CD4-positive, alpha-beta T cell treated with Interleukin-4 for 1 hour (primary cell): Measurements from ENCODE around the gene AIF1.

Experiments
- DNase-seq, 2 donors: peaks; one replicate each; pipeline ENCODE4 v3.0.0-alpha.2; 2020 to 2022

The AIF1 gene

DNA sequence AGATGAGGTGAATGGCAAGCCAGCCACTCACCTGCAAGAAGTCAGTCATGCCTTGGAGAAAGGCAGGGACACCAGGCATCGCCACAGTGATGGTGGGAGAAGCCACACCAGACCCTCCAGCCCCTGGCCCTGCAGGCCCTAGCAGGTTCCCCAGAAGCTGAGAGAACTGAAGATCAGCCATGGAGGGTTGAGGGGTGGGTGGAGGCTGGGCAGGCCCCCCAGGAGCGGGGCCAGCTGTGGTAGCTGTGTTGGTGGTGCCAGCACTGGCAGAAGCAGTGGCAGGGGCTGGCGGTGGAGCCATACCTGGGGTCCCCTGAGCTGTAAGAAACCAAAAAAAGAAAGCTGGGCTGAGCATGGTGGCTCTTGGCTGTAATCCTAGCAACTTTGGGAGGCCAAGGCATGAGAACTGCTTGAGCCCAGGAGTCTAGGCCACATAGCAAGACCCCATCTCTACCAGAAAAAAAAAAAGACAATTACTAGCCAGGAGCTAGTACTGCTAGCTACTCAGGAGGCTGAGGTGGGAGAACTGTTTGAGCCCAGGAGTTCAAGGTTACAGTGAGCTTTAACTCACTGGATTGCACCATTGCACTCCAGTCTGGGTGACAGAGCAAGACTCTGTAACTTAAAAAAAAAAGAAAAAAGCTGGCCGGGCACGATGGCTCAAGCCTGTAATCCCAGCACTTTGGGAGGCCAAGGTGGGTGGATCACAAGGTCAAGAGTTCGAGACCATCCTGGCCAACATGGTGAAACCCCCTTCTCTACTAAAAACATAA, 27.9 kb downstream of the AIF1 start:
- DNase-seq: no peak

- no peak for DNase-seq
Measured at GRCh38 chr6:31643818-31644454, 28.9 kb downstream of the AIF1 start.

DNA sequence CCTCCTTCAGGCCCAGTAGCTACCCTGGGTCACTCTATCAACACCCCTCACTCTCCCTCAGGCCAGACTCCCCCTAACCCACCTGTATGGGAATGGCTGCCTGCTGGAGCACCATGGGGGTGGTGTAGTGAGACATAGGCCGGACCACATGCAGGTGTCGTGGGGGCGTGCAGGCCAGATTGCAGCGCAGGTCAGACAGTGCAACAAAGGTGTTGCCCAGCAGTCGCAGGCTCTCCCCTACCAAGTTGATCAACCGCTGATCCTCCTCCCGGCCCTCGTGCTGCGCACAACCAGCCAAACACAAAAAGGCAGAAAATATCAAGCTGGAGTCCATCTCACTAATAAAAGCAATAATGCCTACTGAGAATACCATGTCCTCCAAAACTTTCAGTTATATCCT, 30.3 kb downstream of the AIF1 start:
- no peak for DNase-seq

GRCh38 chr6:31651602-31652191, 36.7 kb downstream of the AIF1 start:
- no peak for DNase-seq

DNA sequence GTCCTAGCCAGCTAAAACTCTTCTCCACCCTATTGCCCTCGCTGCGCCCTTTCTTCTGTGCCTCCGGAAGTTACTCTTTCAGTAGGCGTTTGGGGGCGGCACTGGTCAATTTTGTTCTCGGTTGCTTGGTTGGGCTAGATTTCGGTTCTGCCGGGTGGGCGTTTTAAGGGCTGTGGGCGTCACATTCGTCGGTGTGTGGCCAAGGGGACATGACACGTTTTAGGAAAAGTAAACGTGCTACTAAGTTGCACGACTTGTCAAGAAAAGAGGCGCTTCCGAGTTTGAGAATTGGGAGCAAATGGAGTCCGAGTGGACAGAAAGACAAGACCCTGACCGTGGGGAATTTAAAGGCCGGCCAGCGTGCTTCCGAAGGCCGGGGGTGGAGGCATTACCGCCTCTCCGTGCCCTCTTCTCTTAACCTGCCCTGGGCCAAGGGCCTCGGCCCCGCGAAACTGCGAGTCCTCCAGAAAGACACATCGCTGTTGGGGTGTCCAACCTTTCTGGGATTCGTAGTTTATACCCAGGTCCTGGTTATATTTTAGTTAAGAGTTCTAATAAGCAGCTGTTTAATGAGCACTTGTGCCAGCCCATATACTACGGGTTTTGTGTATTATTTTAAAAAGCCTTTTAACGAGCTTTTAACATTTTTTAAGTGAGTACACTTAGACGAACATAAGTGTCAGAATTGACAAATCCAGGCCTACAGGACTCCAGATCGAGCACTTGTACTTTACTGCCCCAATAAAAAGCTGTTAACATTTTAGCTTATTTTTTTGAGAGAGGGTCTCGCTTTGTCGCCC, 38.1 kb downstream of the AIF1 start:
- peak in 1 of 2 donors; percentile 92 for DNase-seq

DNA sequence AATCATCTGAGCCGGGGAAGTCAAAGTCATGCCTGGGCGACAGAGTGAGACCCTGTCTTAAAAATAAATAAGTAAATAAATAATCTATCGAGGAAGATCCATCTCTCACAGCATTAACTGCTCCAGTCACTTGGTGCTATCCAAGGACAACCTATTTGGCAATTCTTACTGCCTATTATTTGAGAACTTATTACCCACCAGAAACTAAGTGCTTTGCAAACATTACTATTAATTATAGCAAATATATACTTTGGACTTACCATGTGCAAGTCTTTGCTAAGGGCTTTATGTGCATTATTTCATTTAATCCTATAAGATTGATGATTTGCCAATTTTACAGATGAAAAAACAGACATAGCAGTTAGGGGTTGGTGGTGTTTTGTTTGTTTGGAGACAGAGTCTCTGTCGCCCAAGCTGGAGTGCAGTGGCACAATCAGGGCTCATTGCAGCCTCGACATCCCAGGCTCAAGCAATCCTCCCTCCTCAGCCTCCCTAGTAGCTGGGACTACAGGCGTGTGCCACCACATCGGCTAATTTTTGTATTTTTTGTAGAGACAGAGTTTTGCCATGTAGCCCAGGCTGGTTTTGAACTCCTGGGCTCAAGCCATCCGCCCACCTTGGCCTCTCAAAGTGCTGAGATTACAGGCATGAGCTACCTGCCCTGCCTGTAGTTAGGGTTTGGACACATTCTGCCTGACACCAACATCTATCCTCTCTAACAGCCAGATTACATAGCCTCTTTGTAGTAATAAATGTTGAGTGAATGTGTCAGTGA, 39.7 kb downstream of the AIF1 start:
- no peak for DNase-seq

DNA sequence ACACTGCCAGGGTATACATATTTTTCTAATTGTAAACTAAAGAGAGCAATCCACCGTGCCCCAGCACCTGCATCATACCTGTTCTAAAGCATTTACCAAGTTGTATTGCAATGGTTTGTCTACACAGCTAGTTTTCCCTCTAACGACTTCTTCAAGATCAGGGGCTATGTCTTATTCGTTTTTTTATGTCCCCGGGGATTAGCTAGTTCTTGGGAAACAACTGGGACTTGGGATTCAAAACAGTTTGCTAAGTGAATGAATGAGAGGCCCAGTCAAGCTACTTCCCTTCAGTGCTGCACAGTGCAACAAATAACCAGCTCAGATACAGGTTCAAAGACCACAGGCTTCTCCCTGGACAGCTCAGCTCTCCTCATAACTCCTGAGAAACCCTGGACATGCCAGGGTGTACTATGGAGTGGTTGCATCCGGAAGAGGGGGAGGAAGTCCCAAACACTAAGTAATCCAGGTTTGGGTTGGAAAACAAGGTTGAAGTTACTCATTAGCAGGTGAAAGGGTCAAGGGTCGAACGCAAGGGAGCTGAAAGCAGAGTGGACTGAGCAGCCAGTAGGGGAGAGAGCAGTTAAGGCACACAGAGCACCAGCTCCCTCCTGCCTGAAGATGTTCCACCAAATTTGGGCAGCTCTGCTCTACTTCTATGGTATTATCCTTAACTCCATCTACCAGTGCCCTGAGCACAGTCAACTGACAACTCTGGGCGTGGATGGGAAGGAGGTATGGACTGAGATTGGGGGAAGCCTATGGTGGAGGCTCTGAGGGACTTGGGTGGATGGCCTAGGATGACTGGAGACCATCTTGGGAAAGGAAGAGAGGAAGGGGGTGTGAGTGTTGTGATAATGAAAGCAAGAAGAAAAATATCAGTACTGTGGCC, 40.6 kb downstream of the AIF1 start, which contains the start of gene APOM:
APOM (plus strand) TSS at position 546 of the 889 bp plus-strand sequence; CDS start at position 619, 73 bp downstream.
- DNase-seq: no peak

- peak; percentile 26 to 43 for DNase-seq
Measured at GRCh38 chr6:31657406-31658157, 42.5 kb downstream of the AIF1 start.

GRCh38 chr6:31658158-31658688, 43.2 kb downstream of the AIF1 start:
- no peak for DNase-seq

DNA sequence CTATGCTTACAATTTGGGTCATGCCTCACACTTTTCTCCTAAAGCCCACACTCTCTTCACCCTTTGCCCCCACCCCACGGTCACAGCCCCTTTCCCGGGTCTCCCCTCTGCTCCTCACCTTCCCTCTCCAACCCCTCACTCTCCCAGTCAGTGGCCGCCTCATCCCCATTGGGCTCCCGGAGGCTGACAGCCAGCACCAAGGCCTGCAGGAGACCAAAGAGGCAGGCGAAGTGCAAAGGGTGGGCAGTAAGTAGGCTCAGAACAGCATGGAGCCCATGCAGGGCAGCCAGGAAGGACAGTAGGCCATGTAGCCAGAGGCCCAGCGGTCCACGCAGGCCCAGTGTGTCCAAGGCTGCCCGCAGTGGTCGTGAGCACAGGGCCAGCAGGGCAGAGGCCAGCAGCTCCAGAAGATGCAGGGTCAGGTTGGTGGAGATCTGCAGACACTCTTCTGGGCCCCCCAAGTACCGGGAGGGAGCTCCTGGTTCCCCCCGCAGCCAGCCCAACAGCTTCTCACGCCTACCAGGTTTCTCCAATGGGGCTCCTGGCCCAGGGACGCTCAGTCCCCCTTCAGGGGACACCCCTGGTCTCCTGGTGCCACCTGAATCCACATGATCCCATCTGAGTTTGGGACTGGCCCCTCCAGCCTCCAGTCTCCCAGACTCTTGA, 44.1 kb downstream of the AIF1 start:
- no peak for DNase-seq

DNA sequence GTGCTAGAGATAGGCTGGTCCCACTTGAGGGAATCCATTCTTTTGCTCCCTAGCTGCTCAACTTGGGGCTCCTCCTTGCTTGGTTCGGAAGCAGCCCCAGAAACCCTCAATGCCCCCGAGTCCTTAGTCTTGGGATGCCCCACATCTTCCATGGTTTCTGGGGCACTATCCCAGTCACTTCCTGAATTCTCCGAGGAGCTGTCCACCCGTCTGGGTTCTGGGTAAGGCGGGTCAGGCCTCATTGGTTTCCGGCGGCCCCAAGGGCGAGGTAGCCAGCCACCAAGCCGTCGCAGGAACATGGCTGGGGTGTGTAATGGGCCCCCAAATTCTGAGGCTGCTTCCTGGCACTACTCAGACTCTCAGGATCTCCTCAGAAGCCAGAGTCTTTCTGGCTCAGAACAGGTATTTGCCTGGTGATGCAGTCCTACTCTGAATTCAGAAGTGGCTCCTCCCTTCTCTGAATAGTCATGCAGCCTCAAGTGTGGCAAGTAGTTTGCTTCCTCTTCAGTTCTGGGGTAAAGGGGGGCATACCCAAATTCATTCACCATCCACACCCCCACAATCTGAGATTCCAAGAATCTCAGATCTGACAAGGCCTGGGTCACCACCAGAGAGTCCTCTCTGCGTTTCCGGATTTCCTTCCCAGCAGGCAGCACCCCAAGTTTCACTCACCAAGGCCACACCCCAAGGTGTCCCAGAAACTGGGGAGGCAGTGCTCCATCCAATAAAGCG, 44.8 kb downstream of the AIF1 start:
- DNase-seq: peak; percentile 43 to 70

- DNase-seq: peak; percentile 76
Measured at GRCh38 chr6:31660381-31661261, 45.6 kb downstream of the AIF1 start, which contains the start of gene C6orf47. C6orf47 (minus strand) TSS chr6:31660778; CDS start chr6:31659947, 831 bp downstream.

GRCh38 chr6:31661262-31662123, 46.5 kb downstream of the AIF1 start:
- no peak for DNase-seq

DNA sequence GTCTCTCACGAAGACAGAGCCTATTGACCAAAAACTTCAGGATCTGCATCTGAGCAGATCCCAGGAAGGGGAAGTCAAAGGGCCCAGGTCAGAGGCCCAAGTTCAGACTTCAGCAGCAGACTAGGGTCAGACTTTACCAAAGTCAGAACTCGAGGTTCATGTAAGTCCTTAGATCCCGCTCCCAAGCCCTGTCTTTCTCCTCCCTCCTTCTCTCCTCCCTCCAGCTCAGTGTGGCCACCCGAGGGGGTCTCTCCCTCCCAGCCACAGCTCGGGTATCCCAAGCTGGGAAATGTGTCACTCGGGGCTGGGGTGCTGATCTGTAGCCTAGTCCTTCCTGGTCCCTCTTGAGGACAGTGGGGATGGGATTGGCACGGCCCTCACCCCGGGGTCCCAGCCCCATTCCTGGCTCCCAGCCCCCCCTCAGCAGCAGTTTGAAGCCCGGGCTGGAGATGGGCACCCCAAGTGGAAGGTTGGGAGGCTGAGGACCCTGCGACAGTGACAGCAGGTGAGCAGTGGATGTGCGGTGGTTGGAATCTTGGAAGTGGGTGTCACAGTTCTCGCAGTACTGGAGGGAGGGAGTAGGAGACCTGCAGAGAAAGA, 47.2 kb downstream of the AIF1 start:
- DNase-seq: no peak

- no peak for DNase-seq
Measured at GRCh38 chr6:31663126-31663960, 48.3 kb downstream of the AIF1 start.
